GM12875 (cell line): Measurements from ENCODE around the gene SCUBE1.

Experiments
- H3K4me3 ChIP-seq: one replicate; pipeline ENCODE4 v1.5.1; 2011; ENCODE audit warnings: low read depth, low read length, control low read depth
- TF ChIP-seq, protein P1 (sequence below): IDR thresholded peaks from 2 replicates; pipeline ENCODE4 v1.5.1; 2011; ENCODE audit warnings: low read depth, mild to moderate bottlenecking, control low read depth, inconsistent platforms, low read length, moderate library complexity, borderline replicate concordance; ENCODE audit not compliant: insufficient read depth

Gene SCUBE1

DNA sequence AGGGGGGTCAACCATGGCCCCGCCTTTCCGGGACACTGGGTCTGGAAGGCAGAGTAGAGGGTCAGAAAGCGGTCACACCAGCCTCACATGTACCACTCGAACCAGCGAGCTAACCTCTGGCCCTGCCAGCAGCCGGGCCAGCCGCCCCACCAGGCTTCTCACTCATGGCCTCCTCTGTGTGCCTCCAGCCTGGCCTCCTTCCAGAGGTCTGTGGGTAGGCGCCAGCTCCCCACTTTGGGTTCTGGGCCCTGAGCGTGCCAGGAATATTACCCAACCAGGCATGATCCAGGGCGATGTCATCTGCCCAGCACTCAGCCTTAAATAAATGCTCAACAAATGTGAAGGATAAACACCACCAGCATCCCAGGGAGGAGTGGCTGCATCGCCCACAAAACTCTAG, 5.8 kb downstream of the SCUBE1 start:
- TF ChIP-seq, protein P1, sequence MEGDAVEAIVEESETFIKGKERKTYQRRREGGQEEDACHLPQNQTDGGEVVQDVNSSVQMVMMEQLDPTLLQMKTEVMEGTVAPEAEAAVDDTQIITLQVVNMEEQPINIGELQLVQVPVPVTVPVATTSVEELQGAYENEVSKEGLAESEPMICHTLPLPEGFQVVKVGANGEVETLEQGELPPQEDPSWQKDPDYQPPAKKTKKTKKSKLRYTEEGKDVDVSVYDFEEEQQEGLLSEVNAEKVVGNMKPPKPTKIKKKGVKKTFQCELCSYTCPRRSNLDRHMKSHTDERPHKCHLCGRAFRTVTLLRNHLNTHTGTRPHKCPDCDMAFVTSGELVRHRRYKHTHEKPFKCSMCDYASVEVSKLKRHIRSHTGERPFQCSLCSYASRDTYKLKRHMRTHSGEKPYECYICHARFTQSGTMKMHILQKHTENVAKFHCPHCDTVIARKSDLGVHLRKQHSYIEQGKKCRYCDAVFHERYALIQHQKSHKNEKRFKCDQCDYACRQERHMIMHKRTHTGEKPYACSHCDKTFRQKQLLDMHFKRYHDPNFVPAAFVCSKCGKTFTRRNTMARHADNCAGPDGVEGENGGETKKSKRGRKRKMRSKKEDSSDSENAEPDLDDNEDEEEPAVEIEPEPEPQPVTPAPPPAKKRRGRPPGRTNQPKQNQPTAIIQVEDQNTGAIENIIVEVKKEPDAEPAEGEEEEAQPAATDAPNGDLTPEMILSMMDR: no peak
- H3K4me3 ChIP-seq: no peak overlapping the region

DNA sequence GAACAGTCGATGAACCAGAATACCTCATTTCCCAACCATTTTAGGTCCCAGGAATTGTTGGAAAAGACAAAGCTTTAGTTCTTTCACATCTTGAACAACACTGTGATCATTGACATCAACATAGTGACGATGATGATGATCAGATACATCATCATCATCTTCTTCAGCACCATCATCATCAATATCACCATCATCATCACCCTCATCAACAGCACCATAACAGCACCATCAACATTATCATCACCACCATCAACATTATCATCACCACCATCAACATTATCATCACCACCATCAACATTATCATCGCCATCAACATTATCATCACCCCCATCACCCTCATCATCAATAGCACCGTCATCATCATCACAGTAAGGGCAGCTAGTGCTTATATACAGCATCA, 8.8 kb downstream of the SCUBE1 start:
- H3K4me3 ChIP-seq: no peak overlapping the region
- TF ChIP-seq, protein P1: no peak

- TF ChIP-seq, protein P1: no peak
- no peak overlapping the region for H3K4me3 ChIP-seq
These were observed 9.2 kb downstream of the SCUBE1 start for GRCh38 chr22:43333978-43334377.

- TF ChIP-seq, protein P1: no peak
- no peak overlapping the region for H3K4me3 ChIP-seq
These were observed 10.0 kb downstream of the SCUBE1 start for GRCh38 chr22:43333156-43333555.

DNA sequence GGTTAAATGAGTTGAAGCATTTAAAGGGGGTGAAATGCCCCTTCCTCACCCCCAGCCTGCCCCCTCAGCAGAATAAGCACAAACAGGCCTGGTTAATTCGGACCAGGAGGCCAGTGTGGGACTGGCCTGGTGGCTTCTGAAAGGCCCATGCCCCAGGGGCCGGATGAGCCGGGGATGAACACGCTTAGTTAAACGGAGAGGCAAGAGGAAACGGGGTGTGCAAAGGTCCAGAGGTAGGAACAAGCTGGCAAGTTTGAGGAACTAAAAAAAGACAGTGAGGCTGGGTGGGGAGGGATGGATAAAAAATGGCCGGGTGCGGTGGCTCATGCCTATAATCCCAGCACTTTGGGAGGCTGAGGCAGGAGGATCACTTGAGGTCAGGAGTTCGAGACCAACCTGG, 11.5 kb downstream of the SCUBE1 start:
- TF ChIP-seq, protein P1: no peak

GRCh38 chr22:43331069-43331451, 12.1 kb downstream of the SCUBE1 start:
- TF ChIP-seq, protein P1: no peak

More for the DNA sequence above, 11.5 kb downstream of the SCUBE1 start:
- no peak overlapping the region for H3K4me3 ChIP-seq

GRCh38 chr22:43330178-43331068, 12.7 kb downstream of the SCUBE1 start:
- TF ChIP-seq, protein P1: no peak
- no peak overlapping the region for H3K4me3 ChIP-seq

More at GRCh38 chr22:43331069-43331451, 12.1 kb downstream of the SCUBE1 start:
- H3K4me3 ChIP-seq: no peak overlapping the region
